UCSD-AML1 (cell line): Measurements from ENCODE around the gene PARD3B.
"Not testable (repeated sequence)": the region's sequence is repeated elsewhere in the genome, so short reads cannot be mapped to it uniquely, and the experiment has no call there.

ENCODE experiments used
- DNase-seq: peaks from one replicate; lab custom pipeline; 2025; ENCODE audit not compliant: unreplicated experiment; lab: John Stamatoyannopoulos, UW

The PARD3B gene

GRCh38 chr2:205218056-205218455 lies 672.8 kb downstream of the PARD3B start:
- no peak for DNase-seq

- not testable (repeated sequence) for DNase-seq
Measured at GRCh38 chr2:205218816-205219215, 673.5 kb downstream of the PARD3B start.

GRCh38 chr2:205220559-205220958 lies 675.3 kb downstream of the PARD3B start:
- DNase-seq: no peak

- DNase-seq: no peak
Measured at GRCh38 chr2:205232086-205232485, 686.8 kb downstream of the PARD3B start.

- DNase-seq: no peak
Measured at GRCh38 chr2:205235434-205235833, 690.2 kb downstream of the PARD3B start.

GRCh38 chr2:205237524-205237923 lies 692.2 kb downstream of the PARD3B start:
- DNase-seq: no peak

- DNase-seq: no peak
Measured at GRCh38 chr2:205245001-205245400, 699.7 kb downstream of the PARD3B start.

- DNase-seq: no peak
Measured at GRCh38 chr2:205245652-205246051, 700.4 kb downstream of the PARD3B start.

- DNase-seq: no peak
Measured at GRCh38 chr2:205259121-205259520, 713.8 kb downstream of the PARD3B start.

GRCh38 chr2:205261516-205262020 lies 716.3 kb downstream of the PARD3B start:
- DNase-seq: no peak

GRCh38 chr2:205267323-205267722 lies 722.0 kb downstream of the PARD3B start:
- no peak for DNase-seq

GRCh38 chr2:205270689-205271088 lies 725.4 kb downstream of the PARD3B start:
- DNase-seq: no peak

- no peak for DNase-seq
Measured at GRCh38 chr2:205273148-205273547, 727.9 kb downstream of the PARD3B start.

GRCh38 chr2:205273627-205274026 lies 728.4 kb downstream of the PARD3B start:
- DNase-seq: no peak

GRCh38 chr2:205274801-205275200 lies 729.5 kb downstream of the PARD3B start:
- no peak for DNase-seq

- no peak for DNase-seq
Measured at GRCh38 chr2:205276116-205276777, 731.0 kb downstream of the PARD3B start.

- no peak for DNase-seq
Measured at GRCh38 chr2:205280596-205281236, 735.4 kb downstream of the PARD3B start.

GRCh38 chr2:205283736-205284270 lies 738.5 kb downstream of the PARD3B start:
- DNase-seq: no peak

- DNase-seq: no peak
Measured at GRCh38 chr2:205284334-205284733, 739.1 kb downstream of the PARD3B start.

GRCh38 chr2:205287316-205287715 lies 742.0 kb downstream of the PARD3B start:
- no peak for DNase-seq

GRCh38 chr2:205288686-205289085 lies 743.4 kb downstream of the PARD3B start:
- no peak for DNase-seq

- no peak for DNase-seq
Measured at GRCh38 chr2:205290299-205290698, 745.0 kb downstream of the PARD3B start.
